LHCN-M2 (cell line): ENCODE results near the gene OGA. TPM values are rescaled to one million over a fixed set of nuclear protein-coding genes. Genes with fewer than 3 reads are reported as not detected.
"Not testable (repeated sequence)": the region's sequence is repeated elsewhere in the genome, so short reads cannot be mapped to it uniquely, and the experiment has no call there.

ENCODE experiments used
- DNase-seq: peaks from one replicate; pipeline ENCODE4 v3.0.0-alpha.2; 2012; ENCODE audit warnings: low read depth
- total RNA-seq: library from RNA; depleted of rRNA; stranded (reverse); fragments of >200 nt; gene quantifications from 2 replicates; pipeline ENCODE4 v1.2.3, GENCODE V29; 2014

OGA gene
- total RNA-seq, 1 experiment from 2014 or later, result 55.3 TPM

GRCh38 chr10:101803511-101803910 lies 14.7 kb downstream of the OGA start:
- no peak for DNase-seq

GRCh38 chr10:101797403-101798059 lies 20.7 kb downstream of the OGA start:
- DNase-seq, result no peak

GRCh38 chr10:101793526-101793925 lies 24.7 kb downstream of the OGA start:
- no peak for DNase-seq

- DNase-seq, result no peak
Observed at GRCh38 chr10:101789686-101790085, 28.6 kb downstream of the OGA start.

- not testable (repeated sequence) for DNase-seq
Observed at GRCh38 chr10:101789231-101789630, 29.0 kb downstream of the OGA start.

- DNase-seq, result no peak
Observed at GRCh38 chr10:101785801-101786200, 32.4 kb downstream of the OGA start.

GRCh38 chr10:101784558-101784957 lies 33.7 kb downstream of the OGA start:
- DNase-seq, result no peak

- DNase-seq, result peak; percentile 13
Observed at GRCh38 chr10:101783736-101784118, 34.5 kb downstream of the OGA start.

- DNase-seq, result peak; percentile 76
Observed at GRCh38 chr10:101782811-101783735, 35.2 kb downstream of the OGA start, which contains the start of gene NPM3. Gene NPM3 (minus strand): TSS chr10:101783446. CDS start chr10:101783390, 56 bp downstream.

- DNase-seq, result no peak
Observed at GRCh38 chr10:101781984-101782810, 36.0 kb downstream of the OGA start.

GRCh38 chr10:101781655-101781983 lies 36.6 kb downstream of the OGA start:
- DNase-seq, result no peak

- DNase-seq, result peak; percentile 57
Observed at GRCh38 chr10:101780818-101781654, 37.2 kb downstream of the OGA start.

GRCh38 chr10:101780187-101780817 lies 37.9 kb downstream of the OGA start:
- no peak for DNase-seq

- no peak for DNase-seq
Observed at GRCh38 chr10:101779544-101780186, 38.6 kb downstream of the OGA start.

GRCh38 chr10:101778781-101779543 lies 39.3 kb downstream of the OGA start:
- no peak for DNase-seq

- no peak for DNase-seq
Observed at GRCh38 chr10:101778151-101778780, 40.0 kb downstream of the OGA start.

- peak; percentile 14 for DNase-seq
Observed at GRCh38 chr10:101777619-101778145, 40.6 kb downstream of the OGA start.

- no peak for DNase-seq
Observed at GRCh38 chr10:101776161-101776817, 42.0 kb downstream of the OGA start.
